NCI-H748 treated with DMSO at 0.1 percent for 48 hours (cell line): ENCODE results near the gene GATAD2B.
"Not testable (repeated sequence)": the region's sequence is repeated elsewhere in the genome, so short reads cannot be mapped to it uniquely, and the experiment has no call there.

Experiments used
- DNase-seq: peaks from one replicate; lab custom pipeline; 2025; lab: John Stamatoyannopoulos, UW

The GATAD2B gene

DNA sequence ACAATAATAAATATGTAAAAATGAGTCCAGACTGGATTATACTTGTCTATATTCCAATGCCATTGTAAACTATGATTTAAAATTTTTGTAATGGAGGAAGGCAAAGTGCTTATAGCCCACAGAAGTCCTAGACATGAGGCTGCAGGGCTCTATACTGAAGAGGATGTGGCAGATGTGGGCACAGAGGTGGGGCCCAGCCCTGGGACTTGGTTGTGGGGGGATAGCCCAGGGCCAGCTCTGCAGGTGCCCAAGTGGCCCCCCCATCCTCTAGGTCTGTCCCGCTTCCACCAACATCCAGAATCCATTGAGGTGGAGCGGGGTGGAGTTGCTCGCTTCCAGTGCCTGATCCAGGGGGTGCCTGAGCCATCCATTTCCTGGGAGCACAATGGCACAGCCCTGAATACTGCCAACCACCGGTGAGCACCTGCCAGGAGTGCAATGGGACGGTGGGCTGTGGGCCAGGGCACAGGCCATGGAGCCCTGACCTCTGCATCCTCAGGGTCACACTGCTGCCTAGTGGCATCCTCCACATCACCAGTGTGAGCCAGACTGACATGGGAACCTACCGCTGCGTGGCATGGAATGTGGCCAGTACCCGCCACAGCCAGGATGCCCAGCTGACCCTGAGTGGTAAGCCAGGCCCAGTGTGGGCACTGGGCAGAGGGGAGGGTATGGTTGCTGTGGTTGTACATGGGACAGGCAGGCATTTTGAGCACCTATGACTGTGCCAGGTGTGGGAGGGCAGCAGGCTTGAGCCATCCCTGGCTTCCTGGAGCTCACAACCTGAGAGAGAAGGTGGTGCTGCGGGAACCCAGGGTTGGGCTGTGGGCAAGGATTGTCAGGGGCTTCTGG is 126.6 kb downstream of the GATAD2B start:
- DNase-seq, result no peak

DNA sequence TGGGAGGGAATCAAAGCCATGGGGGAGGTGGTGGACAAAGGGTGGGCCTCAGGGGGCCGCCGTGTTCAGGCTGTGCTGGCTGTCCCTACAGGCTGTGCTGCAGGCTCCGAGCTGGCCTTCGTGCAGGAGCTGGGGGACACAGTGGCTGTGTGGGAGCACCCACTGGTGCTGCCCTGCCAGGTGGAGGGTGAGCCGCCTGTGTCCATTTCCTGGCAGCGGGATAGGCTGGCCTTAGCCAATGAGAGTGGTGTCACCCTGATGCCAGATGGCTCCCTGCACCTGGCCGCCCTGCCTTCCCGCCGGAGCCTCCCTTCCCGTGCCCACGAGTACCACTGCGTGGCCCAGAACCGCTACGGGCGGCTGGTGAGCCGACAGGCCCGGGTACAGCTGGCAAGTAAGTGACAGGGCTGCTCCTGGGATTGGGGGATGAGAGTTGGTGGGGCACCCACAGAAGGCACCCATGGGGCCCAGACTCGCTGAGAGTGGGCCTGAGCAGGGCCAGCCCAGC is 127.4 kb downstream of the GATAD2B start:
- no peak for DNase-seq

DNA sequence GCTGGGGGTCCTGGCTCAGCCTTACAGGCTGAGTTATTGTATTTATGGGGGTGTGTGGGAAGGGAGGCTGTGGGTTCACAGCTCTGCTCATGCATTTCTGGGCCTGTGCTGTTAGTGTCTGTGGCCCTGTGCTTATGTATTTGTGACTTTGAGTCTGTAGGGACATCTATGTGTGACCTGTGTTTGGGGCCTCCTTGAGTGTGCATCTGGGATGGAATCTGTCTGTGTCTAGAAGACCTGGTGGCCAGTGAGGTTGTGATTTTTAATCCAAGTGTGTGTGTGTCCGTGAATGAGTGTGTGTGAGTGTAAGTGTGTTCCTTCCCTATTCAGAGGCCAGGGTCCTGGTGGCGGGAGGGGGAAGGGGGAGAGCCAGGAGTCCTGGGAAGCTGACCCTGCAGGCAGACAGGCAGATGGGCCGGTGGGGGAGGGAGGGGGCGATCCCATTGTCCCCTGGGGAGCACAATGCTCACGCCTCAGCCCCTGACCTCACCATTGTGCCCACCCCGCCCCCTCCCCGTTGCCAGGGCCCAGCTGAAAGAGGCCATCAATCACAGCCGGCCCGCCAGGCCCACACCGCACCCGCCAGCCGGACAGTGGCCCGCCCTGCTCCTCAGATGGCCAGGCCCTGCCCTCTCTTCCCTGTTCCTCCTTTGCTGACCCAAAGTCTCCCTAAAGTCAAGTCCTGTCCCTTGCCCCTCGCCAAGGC is 128.0 kb downstream of the GATAD2B start:
- no peak for DNase-seq

DNA sequence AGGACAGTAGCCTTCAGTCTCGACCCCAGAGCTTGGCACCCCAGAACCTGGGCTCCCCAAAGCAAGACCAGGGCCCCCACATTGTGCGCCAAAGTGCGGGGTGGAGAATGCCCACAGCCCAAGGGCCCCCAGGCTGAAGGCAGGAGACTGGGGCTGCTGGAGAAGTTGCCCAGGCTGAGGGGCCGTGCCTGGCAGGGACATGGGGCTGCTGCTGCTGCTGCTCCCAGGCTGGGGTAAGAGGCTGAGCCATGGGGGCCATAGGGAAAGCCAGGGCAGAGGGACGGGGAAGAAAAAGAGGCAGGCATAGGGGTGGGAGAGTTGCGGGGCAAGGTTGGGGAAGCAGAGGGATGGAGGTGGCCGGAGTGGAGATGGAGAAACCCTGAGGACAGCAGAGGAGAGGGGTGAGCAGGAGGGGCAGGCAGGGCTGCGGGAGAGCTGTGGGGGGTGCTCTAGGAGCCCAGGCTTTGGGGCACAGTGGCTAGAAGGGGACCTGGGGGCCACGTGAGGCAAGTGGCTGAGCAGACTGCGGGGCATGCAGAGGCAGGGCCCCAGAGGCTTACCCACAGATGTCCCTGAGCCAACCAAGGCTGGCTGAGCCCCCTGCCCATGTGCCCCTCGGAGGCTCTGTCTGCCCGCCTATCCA is 128.7 kb downstream of the GATAD2B start:
- DNase-seq, result no peak

DNA sequence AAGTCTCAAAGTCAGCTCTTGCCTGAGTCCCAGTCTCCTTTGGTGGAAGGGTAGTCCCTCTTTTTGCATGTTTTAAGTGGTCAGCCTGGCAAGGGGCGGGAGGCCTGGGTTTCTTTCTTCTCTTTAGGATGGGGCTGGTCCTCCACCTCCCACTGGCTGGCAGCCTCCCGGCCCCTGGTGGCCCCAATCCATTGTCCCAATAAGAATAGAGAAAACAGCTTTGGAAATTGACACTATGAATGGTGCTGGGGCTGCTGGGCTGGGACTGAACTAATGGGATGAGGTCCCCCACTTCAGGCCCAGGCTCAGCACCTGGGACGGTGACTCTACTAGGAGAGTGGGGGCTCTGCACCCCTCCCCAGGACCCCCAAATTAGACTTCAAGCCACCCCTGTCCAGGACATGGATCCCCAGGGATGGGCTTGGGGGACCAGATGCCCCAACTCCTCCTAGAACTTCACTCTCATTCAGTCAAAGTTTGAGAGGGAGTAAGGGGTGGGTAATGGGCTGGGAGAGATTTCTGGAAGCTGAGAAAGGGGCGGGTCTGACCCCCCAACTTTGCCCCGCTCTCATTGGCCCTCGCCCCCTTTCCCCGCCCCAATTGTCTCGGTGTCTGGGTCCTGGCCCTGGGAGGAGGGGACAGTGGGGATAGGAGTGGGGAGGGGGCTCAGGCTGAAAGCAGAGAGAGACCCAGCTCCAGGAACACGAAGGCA is 129.4 kb downstream of the GATAD2B start:
- no peak for DNase-seq

DNA sequence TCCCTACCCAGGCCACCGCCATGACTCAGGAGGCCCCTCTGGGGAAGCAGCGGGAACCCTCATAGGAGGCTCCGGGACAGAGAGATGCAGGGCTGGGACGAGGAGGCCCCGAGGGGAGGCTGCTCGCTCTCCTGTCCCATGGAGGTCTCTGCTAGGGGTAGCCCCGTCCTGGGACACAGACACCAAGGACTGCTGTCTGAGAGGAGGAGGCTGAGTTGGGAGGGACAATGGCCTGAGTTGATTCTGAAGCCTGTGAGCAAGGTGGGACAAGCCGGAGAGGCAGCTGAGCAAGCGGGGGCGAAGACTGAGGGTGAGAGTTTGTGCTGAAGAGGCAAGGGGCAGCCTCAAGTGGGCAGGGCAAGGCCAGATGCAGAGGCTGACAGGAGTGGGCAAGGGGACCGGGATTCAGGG is 130.1 kb downstream of the GATAD2B start:
- DNase-seq, result no peak

DNA sequence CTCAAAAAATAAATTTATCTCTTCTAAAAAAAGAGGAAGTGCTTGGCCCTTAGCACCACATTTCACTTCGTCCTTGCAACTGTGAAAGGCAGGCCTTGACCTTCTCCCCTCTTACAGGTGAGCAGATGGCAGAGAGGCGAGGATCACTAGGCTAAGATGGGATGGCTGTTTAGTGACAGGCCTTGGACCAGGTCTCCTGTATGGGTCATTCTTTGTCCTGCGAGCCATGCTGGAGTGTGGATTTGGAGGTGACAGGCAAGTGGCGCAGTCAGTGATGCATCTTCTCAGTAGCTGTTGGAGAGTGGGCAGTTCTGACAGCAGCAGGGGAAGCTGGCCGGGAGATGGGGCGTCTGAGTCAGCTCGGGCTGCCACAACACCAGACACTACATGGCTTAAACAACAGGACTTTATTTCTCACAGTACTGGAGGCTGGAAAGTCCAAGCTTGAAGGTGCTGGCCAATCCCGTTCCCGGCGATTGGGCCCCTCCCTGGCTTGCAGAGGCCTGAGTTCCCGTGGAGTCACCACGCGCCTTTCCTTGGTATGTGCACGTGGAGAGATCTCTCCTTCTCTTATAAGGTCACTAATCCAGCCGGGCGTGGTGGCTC is 131.0 kb downstream of the GATAD2B start:
- no peak for DNase-seq

DNA sequence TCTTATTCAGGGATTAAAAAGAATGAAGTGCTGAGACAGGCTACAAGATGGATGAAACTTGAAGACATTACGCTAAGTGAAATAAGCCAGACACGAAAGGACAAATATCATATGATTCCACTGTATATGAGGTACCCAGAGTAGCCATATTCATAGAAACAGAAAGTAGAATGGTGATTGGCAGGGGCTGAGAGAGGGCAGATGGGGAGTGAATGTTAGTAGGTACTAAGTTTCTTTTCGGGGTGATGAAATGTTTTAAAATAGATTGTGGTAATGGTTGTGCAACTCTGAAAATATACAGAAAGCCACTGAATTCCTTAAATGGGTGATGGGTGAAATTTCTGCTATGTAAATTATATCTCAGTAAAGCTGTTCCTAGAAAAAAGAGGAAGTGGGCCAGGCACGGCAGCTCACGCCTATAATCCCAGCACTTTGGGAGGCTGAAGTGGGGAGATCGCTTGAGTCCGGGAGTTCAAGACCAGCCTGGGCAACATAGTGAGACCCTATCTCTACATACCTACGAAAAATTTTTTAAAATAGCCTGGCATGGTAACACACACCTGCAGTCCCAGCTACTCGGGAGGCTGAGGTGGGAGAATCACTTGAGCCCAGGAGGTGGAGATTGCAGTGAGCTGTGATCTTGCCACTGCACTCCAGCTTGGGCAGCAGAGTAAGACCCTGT is 131.7 kb downstream of the GATAD2B start:
- DNase-seq, result no peak

DNA sequence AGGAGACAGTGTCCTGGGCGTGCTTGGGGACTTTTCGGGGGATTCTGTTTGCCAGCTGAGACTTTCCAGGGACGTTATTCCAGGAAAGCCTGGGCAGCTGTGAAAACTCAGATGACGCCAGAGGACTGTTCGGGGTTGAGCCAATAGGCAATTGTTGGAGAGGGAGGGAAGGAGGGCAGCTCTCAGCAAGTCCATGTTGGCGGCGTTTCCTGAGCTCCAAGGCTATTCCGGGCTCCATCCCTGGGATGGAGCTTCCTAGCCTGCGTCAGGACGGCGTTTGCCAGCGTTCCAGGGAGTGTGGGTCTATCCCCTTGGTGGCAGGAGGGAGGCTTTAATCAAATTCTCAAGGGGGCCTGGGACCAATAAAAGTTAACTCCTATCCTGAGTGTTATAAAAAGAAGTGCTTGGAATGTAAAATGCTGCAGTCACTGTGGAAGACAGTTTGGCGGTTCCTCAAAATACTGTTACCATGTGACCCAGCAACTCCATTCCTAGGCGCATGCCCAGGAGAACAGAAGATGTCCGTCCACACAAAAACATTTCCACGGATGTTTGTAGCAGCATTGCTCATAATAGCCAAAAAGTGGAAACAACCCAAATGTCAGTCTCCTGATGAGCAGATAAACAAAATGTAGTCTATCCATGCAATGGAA is 132.3 kb downstream of the GATAD2B start:
- DNase-seq, result no peak

DNA sequence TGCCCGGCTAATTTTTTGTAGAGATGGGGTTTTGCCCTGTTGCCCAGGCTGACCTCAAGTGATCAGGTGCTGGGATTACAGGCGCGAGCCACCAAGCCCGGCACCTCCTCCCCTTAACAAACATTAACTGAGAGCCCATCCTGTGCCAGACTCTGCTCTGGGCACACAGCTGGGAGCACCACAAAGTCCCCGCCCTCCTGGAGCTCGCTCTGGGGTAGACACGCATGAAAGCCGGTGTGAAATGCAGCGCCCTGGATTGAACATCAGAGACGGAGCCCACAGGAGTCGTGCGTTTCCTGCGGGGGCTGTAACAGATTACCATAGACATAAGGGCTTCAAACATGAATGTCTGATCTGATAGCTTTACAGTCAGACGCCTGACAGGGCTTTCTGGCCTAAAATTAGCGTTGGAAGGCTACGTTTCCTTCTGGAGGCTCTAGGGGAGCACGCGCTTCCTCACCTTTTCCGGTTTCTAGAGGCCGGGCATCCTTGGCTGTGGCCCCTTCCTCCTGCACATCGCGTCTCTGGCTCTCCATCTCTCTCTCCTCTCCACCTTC is 133.2 kb downstream of the GATAD2B start:
- DNase-seq, result no peak

DNA sequence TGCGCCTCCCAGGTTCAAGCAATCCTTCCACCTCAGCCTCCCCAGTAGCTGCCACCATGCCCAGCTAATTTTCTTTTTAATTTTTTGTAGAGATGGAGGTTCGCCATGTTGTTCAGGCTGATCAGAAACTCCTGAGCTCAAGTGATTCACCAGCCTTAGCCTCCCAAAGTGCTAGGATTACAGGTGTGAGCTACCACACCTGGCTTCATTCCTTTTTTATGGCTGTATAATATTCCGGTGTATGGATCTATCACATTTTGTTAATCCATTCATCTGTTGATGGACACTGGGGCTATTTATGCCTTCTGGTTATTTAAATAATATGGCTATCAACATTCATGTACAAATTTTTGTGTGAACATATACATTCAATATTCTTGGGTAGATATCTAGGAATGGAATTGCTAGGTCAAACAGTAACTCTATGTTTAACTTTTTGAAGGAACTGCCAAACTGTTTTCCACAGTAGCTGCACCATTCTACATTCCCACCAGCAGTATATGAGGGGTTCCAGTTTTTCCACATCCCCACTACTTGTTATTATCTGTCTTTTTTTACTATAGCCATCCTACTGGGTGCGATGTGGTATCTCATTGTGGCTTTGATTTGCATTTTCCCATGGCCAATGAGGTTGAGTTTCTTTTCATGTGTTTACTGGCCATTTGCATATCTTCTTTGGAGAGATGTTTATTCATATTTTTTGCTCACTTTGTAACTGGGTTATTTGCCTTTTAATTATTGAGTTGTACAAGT is 136.6 kb downstream of the GATAD2B start:
- no peak for DNase-seq

DNA sequence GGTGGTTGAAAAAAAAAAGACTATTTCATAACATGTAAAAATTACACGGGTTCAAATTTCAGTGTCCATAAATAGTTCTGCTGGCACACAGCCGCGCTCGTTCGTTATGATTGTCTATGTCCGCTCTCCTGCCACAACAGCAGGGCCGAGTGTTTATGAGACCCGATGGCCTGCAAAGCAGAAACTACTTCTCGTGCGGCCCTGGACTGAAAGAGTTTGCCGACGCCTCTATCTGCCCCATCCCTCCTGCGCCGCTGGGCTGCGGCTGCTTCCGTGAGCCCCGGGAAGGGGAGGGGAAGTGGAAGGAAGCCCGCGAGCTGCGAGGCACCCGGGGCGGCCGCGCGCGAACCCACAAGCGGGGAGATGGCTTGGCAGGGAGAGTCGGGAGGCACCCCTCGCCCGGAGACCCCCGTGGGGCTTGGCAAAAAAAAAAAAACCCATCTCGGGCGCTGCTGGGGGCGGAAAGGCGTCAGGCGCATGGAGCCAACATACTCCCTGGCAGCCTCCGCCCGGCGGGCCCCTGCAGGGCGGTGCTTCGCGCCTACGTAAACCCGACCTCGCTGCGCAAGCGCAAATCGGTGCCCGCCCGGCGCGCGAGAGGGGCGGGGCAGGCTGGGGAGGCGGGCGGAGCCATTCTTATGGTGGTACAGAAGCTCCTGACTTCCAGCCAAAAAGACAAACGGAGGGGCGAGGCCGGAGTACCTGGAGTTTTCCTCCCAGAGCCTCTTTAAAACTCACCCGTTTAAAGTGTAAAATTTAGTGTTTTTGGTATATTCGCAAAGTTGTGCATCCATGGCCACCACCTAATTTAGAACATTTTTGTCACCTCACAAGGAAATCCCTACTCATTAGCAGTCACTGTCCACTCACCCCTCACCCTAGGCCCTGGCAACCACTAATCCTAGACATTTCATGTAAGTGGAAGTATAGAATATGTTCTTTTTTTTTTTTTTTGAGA is 139.3 kb downstream of the GATAD2B start:
- DNase-seq, result peak; percentile 85

DNA sequence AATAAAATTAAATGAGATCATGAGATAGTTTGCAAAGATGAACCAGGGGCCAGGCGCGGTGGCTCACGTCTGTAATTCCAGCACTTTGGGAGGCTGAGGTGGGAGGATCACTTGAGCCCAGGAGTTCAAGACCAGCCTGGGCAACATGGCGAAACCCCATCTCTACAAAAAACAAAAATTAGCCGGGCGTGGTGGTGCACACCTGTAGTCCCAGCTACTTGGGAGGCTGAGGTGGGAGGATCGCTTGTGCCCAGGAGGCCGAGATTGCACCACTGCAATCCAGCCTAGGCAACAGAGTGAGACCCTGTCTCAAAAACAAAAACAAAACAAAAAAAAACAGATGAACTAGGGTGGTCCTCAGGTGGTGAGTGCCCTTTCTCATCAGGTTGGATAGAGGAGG is 140.1 kb downstream of the GATAD2B start:
- DNase-seq, result not testable (repeated sequence)

DNA sequence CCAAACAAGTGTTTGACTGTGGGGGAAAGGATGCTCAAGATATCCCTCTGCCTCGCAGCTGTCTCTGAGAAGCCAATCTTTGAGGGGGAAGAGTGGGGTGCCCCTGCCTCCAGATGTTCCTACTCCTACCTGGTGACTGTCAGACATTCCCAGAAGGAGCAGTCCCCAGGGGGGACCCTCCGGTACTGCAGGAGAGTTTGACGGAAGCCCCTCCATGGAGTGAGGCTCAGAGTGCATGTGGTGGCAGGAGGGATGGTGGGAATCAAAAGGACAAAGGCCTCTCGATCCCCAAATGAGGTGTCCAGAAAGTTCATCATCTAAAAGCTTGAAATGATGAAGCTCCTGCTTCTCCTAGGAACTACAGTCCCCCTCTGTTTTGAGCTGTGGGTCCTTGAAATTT is 142.2 kb downstream of the GATAD2B start:
- DNase-seq, result no peak

DNA sequence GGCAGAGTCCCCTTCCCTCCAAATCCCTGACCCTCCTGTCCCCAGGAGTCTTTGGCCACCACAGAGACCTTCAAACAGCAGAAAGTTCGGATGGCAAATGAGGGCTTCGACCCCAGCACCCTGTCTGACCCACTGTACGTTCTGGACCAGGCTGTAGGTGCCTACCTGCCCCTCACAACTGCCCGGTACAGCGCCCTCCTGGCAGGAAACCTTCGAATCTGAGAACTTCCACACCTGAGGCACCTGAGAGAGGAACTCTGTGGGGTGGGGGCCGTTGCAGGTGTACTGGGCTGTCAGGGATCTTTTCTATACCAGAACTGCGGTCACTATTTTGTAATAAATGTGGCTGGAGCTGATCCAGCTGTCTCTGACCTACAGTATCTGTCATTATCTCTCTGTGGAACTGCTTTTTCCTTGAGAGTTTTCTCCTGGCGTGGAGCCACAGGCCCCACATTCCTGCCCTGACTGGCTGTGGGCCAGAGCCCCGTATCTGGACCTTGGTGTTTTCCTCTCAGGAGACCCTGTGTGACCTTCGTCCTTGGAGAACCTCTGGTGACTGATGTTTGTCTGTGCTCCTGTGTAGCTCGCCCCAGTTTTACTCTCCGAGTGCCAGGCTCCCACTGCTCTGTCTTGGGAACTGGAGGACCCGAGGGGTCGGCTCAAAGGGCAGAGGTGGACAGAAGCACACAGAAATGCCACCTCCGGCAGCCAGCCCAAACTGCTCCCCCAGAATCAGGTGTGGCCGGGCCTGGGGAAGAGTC is 142.8 kb downstream of the GATAD2B start:
- no peak for DNase-seq

DNA sequence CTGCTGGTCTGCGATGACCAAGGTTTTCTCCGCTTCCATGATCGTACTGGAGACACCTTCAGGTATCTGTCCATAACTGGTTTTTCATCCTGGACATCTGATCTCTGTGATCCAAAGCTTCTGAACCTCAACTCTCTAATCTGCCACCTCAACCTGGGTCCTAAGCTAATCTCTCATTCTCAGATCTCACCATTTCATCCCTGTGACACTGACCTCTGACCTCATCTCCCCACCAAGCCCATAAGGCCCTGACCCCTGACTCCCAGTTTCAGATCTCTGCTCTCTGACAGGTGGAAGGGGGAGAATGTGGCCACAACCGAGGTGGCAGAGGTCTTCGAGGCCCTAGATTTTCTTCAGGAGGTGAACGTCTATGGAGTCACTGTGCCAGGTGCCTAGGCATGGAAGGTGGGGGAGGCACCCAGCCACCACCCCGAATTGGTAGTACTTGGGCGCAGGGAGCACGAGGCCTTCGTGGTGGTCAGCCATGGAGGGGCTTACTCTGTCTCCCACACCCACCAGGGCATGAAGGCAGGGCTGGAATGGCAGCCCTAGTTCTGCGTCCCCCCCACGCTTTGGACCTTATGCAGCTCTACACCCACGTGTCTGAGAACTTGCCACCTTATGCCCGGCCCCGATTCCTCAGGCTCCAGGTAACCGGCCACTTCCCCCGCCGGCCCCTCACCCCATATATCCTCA is 143.8 kb downstream of the GATAD2B start:
- no peak for DNase-seq
